Natural killer cell (primary cell): Measurements from ENCODE around the gene IGFBP2. TPM values are rescaled to one million over a fixed set of nuclear protein-coding genes. Genes with fewer than 3 reads are reported as not detected.
A peak's percentile ranks its signal among the peaks of the same experiment; 100 is the strongest.

Experiments
- ATAC-seq, 3 donors: fragments of 150-1000 bp in 2 of 3; fragments of 200-7000 bp in 1 of 3; cut with Tn5 transposase; 1 replicate in 1 of 3; 2 replicates in 2 of 3; pipeline ENCODE4 v1.10.0; 2021; ENCODE audit warnings: mild to moderate bottlenecking in 2 of 3, moderate library complexity in 2 of 3
- DNase-seq, 2 donors: peaks; one replicate each; pipeline versions ENCODE4 v3.0.0 to v3.0.0-alpha.2; 2013 to 2021; ENCODE audit warnings: mixed read lengths in 1 of 2
- H3K27ac ChIP-seq: one replicate; pipeline ENCODE4 v1.5.1; 2013; ENCODE audit warnings: mild to moderate bottlenecking, low read length
- H3K27me3 ChIP-seq: one replicate; pipeline ENCODE4 v1.6.1; 2013; ENCODE audit warnings: low read length; ENCODE audit not compliant: control insufficient read depth, insufficient read depth
- H3K36me3 ChIP-seq: one replicate; pipeline ENCODE4 v1.6.1; 2013; ENCODE audit warnings: low read length; ENCODE audit not compliant: control insufficient read depth, insufficient read depth
- H3K4me1 ChIP-seq: one replicate; pipeline ENCODE4 v1.6.1; 2013; ENCODE audit warnings: low read length; ENCODE audit not compliant: control insufficient read depth, insufficient read depth
- H3K4me3 ChIP-seq: one replicate; pipeline ENCODE4 v1.5.1; 2013; ENCODE audit warnings: low read length
- H3K9me3 ChIP-seq: one replicate; pipeline ENCODE4 v1.6.1; 2013; ENCODE audit warnings: low read length; ENCODE audit not compliant: control insufficient read depth, insufficient read depth
- H3K27ac Mint-ChIP-seq, 2 donors: one replicate each; pipeline ENCODE4 v1.8.0; 2022; ENCODE audit warnings: mild to moderate bottlenecking in 2 of 2, mixed read lengths in 2 of 2, moderate library complexity in 1 of 2
- H3K27me3 Mint-ChIP-seq, 2 donors: one replicate each; pipeline ENCODE4 v1.8.0; 2022; ENCODE audit warnings: low read depth in 2 of 2, mixed read lengths in 2 of 2
- H3K36me3 Mint-ChIP-seq: one replicate; pipeline ENCODE4 v1.8.0; 2022; ENCODE audit warnings: mixed read lengths
- H3K4me1 Mint-ChIP-seq, 2 donors: one replicate each; pipeline ENCODE4 v1.8.0; 2022; ENCODE audit warnings: mixed read lengths in 2 of 2
- H3K4me3 Mint-ChIP-seq: one replicate; pipeline ENCODE4 v1.8.0; 2022; ENCODE audit warnings: mild to moderate bottlenecking, moderate library complexity, mixed read lengths
- H3K9me3 Mint-ChIP-seq, 2 donors: one replicate each; pipeline ENCODE4 v1.8.0; 2022; ENCODE audit warnings: mixed read lengths in 2 of 2
- CTCF ChIP-seq: fragments of 200-600 bp; IDR thresholded peaks from one replicate; pipeline ENCODE4 v1.8.0; 2022; ENCODE audit warnings: antibody characterized with exemption
- WGBS: methylation state at CpG from one replicate; pipeline ENCODE4 v1.1.7; 2013; ENCODE audit warnings: missing lambda C conversion rate; ENCODE audit not compliant: insufficient coverage; 5-methylcytosine and 5-hydroxymethylcytosine counted together
- intact Hi-C: fragments of 100-400 bp; cut with micrococcal nuclease; formaldehyde crosslinking; loops from one replicate; pipeline ENCODE4 v1.14.2; 2022
- total RNA-seq, 4 donors: library from RNA; stranded (reverse); fragments of 120-200 nt in 1 of 4; gene quantifications; one replicate each; pipeline versions ENCODE4 v1.2.3 to v1.2.4, GENCODE V29; 2013 to 2022

IGFBP2 gene
- total RNA-seq, 3 donors from 2014 or later (not counting 1 experiment from before 2014, with no cell fraction given) = 0.21 TPM; not detected in 2

- Mint-ChIP-seq H3K27ac (no peak overlapping the region), H3K4me3 (no peak overlapping the region), H3K4me1 (peaks cover 4 to 5% of the 10 kb centered on the region in 2 donors), H3K36me3 (no peaks in the 10 kb centered on the region), H3K27me3 (peaks cover 19 to 22% of the 10 kb centered on the region in 2 donors), H3K9me3 (no peaks in the 10 kb centered on the region)
- DNase-seq (peak; percentile 66 to 83), ATAC-seq (peak; percentile 86 to 99 (median 96))
- H3K9me3 ChIP-seq = no peaks in the 10 kb centered on the region
- TF ChIP-seq CTCF = peak; percentile 97
- WGBS = 15% methylated on average over 9 of the region's 9 CpGs
- no peaks in the 10 kb centered on the region for H3K4me1 ChIP-seq
- no peaks in the 10 kb centered on the region for H3K27me3 ChIP-seq
- H3K27ac ChIP-seq = no peak overlapping the region
- intact Hi-C loops = loop anchor here (1.0 kb wide), 1 partner anchor 147 kb away; no protein-coding TSS in a partner anchor
- no peak overlapping the region for H3K4me3 ChIP-seq
- no peaks in the 10 kb centered on the region for H3K36me3 ChIP-seq
These were observed 33.4 kb downstream of the IGFBP2 start for GRCh38 chr2:216666461-216667233.

- 54% methylated on average over 17 of the region's 17 CpGs for WGBS
These were observed 37.3 kb downstream of the IGFBP2 start for GRCh38 chr2:216670266-216671080.

GRCh38 chr2:216671081-216671411 lies 37.8 kb downstream of the IGFBP2 start:
- Histone ChIP-seq H3K4me1 (no peaks in the 10 kb centered on the region), H3K9me3 (no peaks in the 10 kb centered on the region), H3K4me3 (no peak overlapping the region), H3K27me3 (no peaks in the 10 kb centered on the region), H3K27ac (no peak overlapping the region), H3K36me3 (no peaks in the 10 kb centered on the region)
- intact Hi-C loops = no loop called here
- DNase-seq = no peak
- no peak overlapping the region for H3K4me3 Mint-ChIP-seq
- H3K9me3 Mint-ChIP-seq = no peaks in the 10 kb centered on the region
- no peak for ATAC-seq
- peaks cover 31 to 38% of the 10 kb centered on the region in 2 donors for H3K27me3 Mint-ChIP-seq
- peaks cover 4 to 5% of the 10 kb centered on the region in 2 donors for H3K4me1 Mint-ChIP-seq
- no peaks in the 10 kb centered on the region for H3K36me3 Mint-ChIP-seq
- no peak overlapping the region for H3K27ac Mint-ChIP-seq
- 86% methylated on average over 11 of the region's 11 CpGs for WGBS
- no peak for TF ChIP-seq CTCF

More at GRCh38 chr2:216670266-216671080, 37.3 kb downstream of the IGFBP2 start:
- no peaks in the 10 kb centered on the region for H3K4me1 ChIP-seq
- H3K27me3 ChIP-seq = no peaks in the 10 kb centered on the region
- H3K4me1 Mint-ChIP-seq = peaks cover 4 to 5% of the 10 kb centered on the region in 2 donors
- no peak for TF ChIP-seq CTCF
- intact Hi-C loops = no loop called here
- no peak overlapping the region for H3K4me3 Mint-ChIP-seq
- H3K27me3 Mint-ChIP-seq = peaks cover 31 to 38% of the 10 kb centered on the region in 2 donors
- no peaks in the 10 kb centered on the region for H3K36me3 ChIP-seq
- H3K9me3 Mint-ChIP-seq = no peaks in the 10 kb centered on the region
- H3K4me3 ChIP-seq = no peak overlapping the region
- H3K27ac Mint-ChIP-seq = no peak overlapping the region
- H3K36me3 Mint-ChIP-seq = no peaks in the 10 kb centered on the region
- H3K27ac ChIP-seq = no peak overlapping the region
- DNase-seq (no peak), ATAC-seq (no peak)
- H3K9me3 ChIP-seq = no peaks in the 10 kb centered on the region
